Neural cell (in vitro differentiated cells): Measurements from ENCODE around the gene TMEM135. TPM values are rescaled to one million over a fixed set of nuclear protein-coding genes. Genes with fewer than 3 reads are reported as not detected.

Experiments
- H2AFZ ChIP-seq: fragments of 200-600, 300-800 bp; sonication (generic), shearing (Covaris generic); 2 replicates; pipeline ENCODE4 v1.6.0; 2014; ENCODE audit warnings: low read depth, mild to moderate bottlenecking, antibody characterized with exemption, low read length, moderate library complexity
- H3F3A ChIP-seq: fragments of 200-600 bp; shearing (Covaris generic); 2 replicates; pipeline ENCODE4 v1.6.1; 2016; ENCODE audit warnings: mild to moderate bottlenecking, moderate library complexity, mixed read lengths, antibody characterized with exemption, low read length; ENCODE audit not compliant: insufficient read depth, poor library complexity, severe bottlenecking
- H3K27ac ChIP-seq: fragments of 200-600, 300-800 bp; sonication (generic), shearing (Covaris generic); 2 replicates; pipeline ENCODE4 v1.5.1; 2014; ENCODE audit warnings: mild to moderate bottlenecking, low read length, moderate library complexity
- H3K27me3 ChIP-seq: fragments of 300-800, 200-600 bp; sonication (generic), shearing (Covaris generic); 2 replicates; pipeline ENCODE4 v1.6.0; 2014; ENCODE audit warnings: mild to moderate bottlenecking, low read depth, low read length, moderate library complexity; ENCODE audit not compliant: insufficient read depth
- H3K36me3 ChIP-seq: fragments of 300-800, 200-600 bp; sonication (generic), shearing (Covaris generic); 2 replicates; pipeline ENCODE4 v1.5.1; 2014; ENCODE audit warnings: mild to moderate bottlenecking, antibody characterized with exemption, low read length, moderate library complexity; ENCODE audit not compliant: insufficient read depth
- H3K4me2 ChIP-seq: fragments of 300-800, 200-600 bp; sonication (generic), shearing (Covaris generic); 2 replicates; pipeline ENCODE4 v1.6.0; 2014; ENCODE audit warnings: mild to moderate bottlenecking, low read length
- H3K4me3 ChIP-seq: fragments of 300-800, 200-600 bp; sonication (generic), shearing (Covaris generic); 2 replicates; pipeline ENCODE4 v1.5.1; 2014; ENCODE audit warnings: mild to moderate bottlenecking, low read length, moderate library complexity
- H3K79me2 ChIP-seq: fragments of 200-600 bp; shearing (Covaris generic); replicated peaks from 2 replicates; pipeline ENCODE4 v1.6.0; 2014; ENCODE audit warnings: mild to moderate bottlenecking, low read length, moderate library complexity; ENCODE audit not compliant: insufficient read depth
- H3K9ac ChIP-seq: fragments of 300-800, 200-600 bp; sonication (generic), shearing (Covaris generic); 2 replicates; pipeline ENCODE4 v1.6.1; 2016; ENCODE audit warnings: mild to moderate bottlenecking, low read length, mixed read lengths
- H3K9me2 ChIP-seq: fragments of 200-600 bp; shearing (Covaris generic); 2 replicates; pipeline ENCODE4 v1.6.1; 2016; ENCODE audit warnings: mild to moderate bottlenecking, low read length, mixed read lengths; ENCODE audit not compliant: insufficient read depth
- H3K9me3 ChIP-seq: fragments of 200-600, 300-800 bp; sonication (generic), shearing (Covaris generic); 2 replicates; pipeline ENCODE4 v1.6.1; 2016; ENCODE audit warnings: mild to moderate bottlenecking, mixed run types, low read length, moderate library complexity, mixed read lengths
- H4K20me1 ChIP-seq: fragments of 200-600 bp; shearing (Covaris generic); 2 replicates; pipeline ENCODE4 v1.6.1; 2016; ENCODE audit warnings: mild to moderate bottlenecking, mixed run types; ENCODE audit not compliant: insufficient read depth
- EP300 ChIP-seq: fragments of 450-650 bp; conservative IDR thresholded peaks from 2 replicates; pipeline ENCODE4 v1.6.1; 2014; ENCODE audit warnings: antibody characterized with exemption, mild to moderate bottlenecking, moderate library complexity; ENCODE audit not compliant: poor library complexity, severe bottlenecking
- EZH2 ChIP-seq: fragments of 200-600, 300-800 bp; shearing (Covaris generic), sonication (generic); IDR thresholded peaks from 2 replicates; pipeline ENCODE4 v1.6.1; 2014; ENCODE audit warnings: antibody characterized with exemption, low read length, borderline replicate concordance, mild to moderate bottlenecking; ENCODE audit not compliant: insufficient read depth, poor library complexity, severe bottlenecking
- MXI1 ChIP-seq: fragments of 450-650 bp; conservative IDR thresholded peaks from 2 replicates; pipeline ENCODE4 v1.6.1; 2014; ENCODE audit warnings: antibody characterized with exemption, mild to moderate bottlenecking; ENCODE audit not compliant: poor library complexity, severe bottlenecking
- POLR2AphosphoS5 ChIP-seq: IDR thresholded peaks from 2 replicates; pipeline ENCODE4 v1.6.1; 2012
- RAD21 ChIP-seq: fragments of 450-650 bp; conservative IDR thresholded peaks from 2 replicates; pipeline ENCODE4 v1.6.1; 2014; ENCODE audit warnings: antibody characterized with exemption, mild to moderate bottlenecking, moderate library complexity
- SMC3 ChIP-seq: fragments of 450-650 bp; conservative IDR thresholded peaks from 2 replicates; pipeline ENCODE4 v1.6.1; 2014; ENCODE audit warnings: antibody characterized with exemption, mild to moderate bottlenecking, moderate library complexity; ENCODE audit not compliant: poor library complexity
- TAF1 ChIP-seq: IDR thresholded peaks from 2 replicates; pipeline ENCODE4 v1.6.1; 2012; ENCODE audit warnings: low read depth
- polyA plus RNA-seq: library from polyadenylated mRNA; depleted of rRNA; stranded (reverse); fragments of >200 nt; gene quantifications from 2 replicates; pipeline ENCODE4 v1.2.3, GENCODE V29; 2014
- TF ChIP-seq, protein P1 (sequence below): fragments of 450-650 bp; IDR thresholded peaks from 2 replicates; pipeline ENCODE4 v1.5.1; 2014; ENCODE audit warnings: antibody characterized with exemption, mild to moderate bottlenecking, moderate library complexity; ENCODE audit not compliant: poor library complexity, severe bottlenecking
- TF ChIP-seq, protein P2 (sequence below): IDR thresholded peaks from 2 replicates; pipeline ENCODE4 v1.6.1; 2012; ENCODE audit warnings: borderline replicate concordance

The TMEM135 gene
- polyA plus RNA-seq, 1 donor from 2014 or later = 15.6 TPM

- Histone ChIP-seq H3K27me3 (no peaks in the 10 kb centered on the region), H3K9me2 (no peaks in the 10 kb centered on the region), H3K79me2 (peaks cover 3% of the 10 kb centered on the region), H3K9me3 (no peaks in the 10 kb centered on the region), H3K36me3 (no peaks in the 10 kb centered on the region), H3F3A (no peaks in the 10 kb centered on the region), H3K4me3 (no peak overlapping the region), H3K4me2 (no peak overlapping the region), H3K9ac (no peak overlapping the region), H3K27ac (no peak overlapping the region), H4K20me1 (no peaks in the 10 kb centered on the region), H2AFZ (no peak overlapping the region)
- TF ChIP-seq MXI1 (no peak), RAD21 (no peak), TAF1 (no peak), EZH2 (no peak), SMC3 (no peak), POLR2AphosphoS5 (no peak), EP300 (no peak)
- TF ChIP-seq, protein P1, sequence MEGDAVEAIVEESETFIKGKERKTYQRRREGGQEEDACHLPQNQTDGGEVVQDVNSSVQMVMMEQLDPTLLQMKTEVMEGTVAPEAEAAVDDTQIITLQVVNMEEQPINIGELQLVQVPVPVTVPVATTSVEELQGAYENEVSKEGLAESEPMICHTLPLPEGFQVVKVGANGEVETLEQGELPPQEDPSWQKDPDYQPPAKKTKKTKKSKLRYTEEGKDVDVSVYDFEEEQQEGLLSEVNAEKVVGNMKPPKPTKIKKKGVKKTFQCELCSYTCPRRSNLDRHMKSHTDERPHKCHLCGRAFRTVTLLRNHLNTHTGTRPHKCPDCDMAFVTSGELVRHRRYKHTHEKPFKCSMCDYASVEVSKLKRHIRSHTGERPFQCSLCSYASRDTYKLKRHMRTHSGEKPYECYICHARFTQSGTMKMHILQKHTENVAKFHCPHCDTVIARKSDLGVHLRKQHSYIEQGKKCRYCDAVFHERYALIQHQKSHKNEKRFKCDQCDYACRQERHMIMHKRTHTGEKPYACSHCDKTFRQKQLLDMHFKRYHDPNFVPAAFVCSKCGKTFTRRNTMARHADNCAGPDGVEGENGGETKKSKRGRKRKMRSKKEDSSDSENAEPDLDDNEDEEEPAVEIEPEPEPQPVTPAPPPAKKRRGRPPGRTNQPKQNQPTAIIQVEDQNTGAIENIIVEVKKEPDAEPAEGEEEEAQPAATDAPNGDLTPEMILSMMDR = no peak
- TF ChIP-seq, protein P2, sequence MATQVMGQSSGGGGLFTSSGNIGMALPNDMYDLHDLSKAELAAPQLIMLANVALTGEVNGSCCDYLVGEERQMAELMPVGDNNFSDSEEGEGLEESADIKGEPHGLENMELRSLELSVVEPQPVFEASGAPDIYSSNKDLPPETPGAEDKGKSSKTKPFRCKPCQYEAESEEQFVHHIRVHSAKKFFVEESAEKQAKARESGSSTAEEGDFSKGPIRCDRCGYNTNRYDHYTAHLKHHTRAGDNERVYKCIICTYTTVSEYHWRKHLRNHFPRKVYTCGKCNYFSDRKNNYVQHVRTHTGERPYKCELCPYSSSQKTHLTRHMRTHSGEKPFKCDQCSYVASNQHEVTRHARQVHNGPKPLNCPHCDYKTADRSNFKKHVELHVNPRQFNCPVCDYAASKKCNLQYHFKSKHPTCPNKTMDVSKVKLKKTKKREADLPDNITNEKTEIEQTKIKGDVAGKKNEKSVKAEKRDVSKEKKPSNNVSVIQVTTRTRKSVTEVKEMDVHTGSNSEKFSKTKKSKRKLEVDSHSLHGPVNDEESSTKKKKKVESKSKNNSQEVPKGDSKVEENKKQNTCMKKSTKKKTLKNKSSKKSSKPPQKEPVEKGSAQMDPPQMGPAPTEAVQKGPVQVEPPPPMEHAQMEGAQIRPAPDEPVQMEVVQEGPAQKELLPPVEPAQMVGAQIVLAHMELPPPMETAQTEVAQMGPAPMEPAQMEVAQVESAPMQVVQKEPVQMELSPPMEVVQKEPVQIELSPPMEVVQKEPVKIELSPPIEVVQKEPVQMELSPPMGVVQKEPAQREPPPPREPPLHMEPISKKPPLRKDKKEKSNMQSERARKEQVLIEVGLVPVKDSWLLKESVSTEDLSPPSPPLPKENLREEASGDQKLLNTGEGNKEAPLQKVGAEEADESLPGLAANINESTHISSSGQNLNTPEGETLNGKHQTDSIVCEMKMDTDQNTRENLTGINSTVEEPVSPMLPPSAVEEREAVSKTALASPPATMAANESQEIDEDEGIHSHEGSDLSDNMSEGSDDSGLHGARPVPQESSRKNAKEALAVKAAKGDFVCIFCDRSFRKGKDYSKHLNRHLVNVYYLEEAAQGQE = no peak
Observed at GRCh38 chr11:87134524-87135106, 96.9 kb downstream of the TMEM135 start.

GRCh38 chr11:87136236-87136635 is 98.5 kb downstream of the TMEM135 start:
- Histone ChIP-seq H2AFZ (no peak overlapping the region), H3K79me2 (no peaks in the 10 kb centered on the region), H3K9me2 (no peaks in the 10 kb centered on the region), H3K4me3 (no peak overlapping the region), H3K9ac (no peak overlapping the region), H3K27ac (no peak overlapping the region), H3K36me3 (no peaks in the 10 kb centered on the region), H3K9me3 (no peaks in the 10 kb centered on the region), H4K20me1 (no peaks in the 10 kb centered on the region), H3K27me3 (no peaks in the 10 kb centered on the region), H3F3A (no peaks in the 10 kb centered on the region), H3K4me2 (no peak overlapping the region)
- TF ChIP-seq TAF1 = no peak
- TF ChIP-seq SMC3 = no peak
- no peak for TF ChIP-seq EZH2
- no peak for TF ChIP-seq MXI1
- TF ChIP-seq, protein P1 = no peak
